Panc1 (cell line): ENCODE data around the gene PRM2. TPM values are rescaled to one million over a fixed set of nuclear protein-coding genes. Genes with fewer than 3 reads are reported as not detected.

Experiments
- ATAC-seq: fragments of 200-7000 bp; cut with Tn5 transposase; 2 replicates; pipeline ENCODE4 v1.9.1; 2020; ENCODE audit warnings: mild to moderate bottlenecking, moderate library complexity
- BruUV-seq: library from RNA; stranded (reverse); fragments of 400-500 nt; replicated peaks from 2 replicates; lab custom pipeline; 2021; lab: Mats Ljungman, UMichigan
- CTCF ChIA-PET: fragments of 300-600 bp; sonication (Branson Sonifier 250); formaldehyde crosslinking; loops from one replicate; lab custom pipeline; 2022; ENCODE audit warnings: antibody characterized with exemption; lab: Charles Lee
- POLR2A ChIA-PET: fragments of 300-600 bp; sonication (Branson Sonifier 250); formaldehyde crosslinking; loops from one replicate; lab custom pipeline; 2022; ENCODE audit warnings: antibody characterized with exemption; lab: Charles Lee
- DNase-seq: peaks from one replicate; pipeline ENCODE4 v3.0.0-alpha.2; 2010; ENCODE audit warnings: low read depth, low spot score
- H3K27ac ChIP-seq: 2 replicates; pipeline ENCODE4 v1.5.1; 2011; ENCODE audit warnings: mild to moderate bottlenecking, low read length, inconsistent platforms
- H3K27me3 ChIP-seq: fragments of 200-500 bp; sonication (Bioruptor generic); 2 replicates; pipeline ENCODE4 v1.6.0; 2014; ENCODE audit warnings: low read length, inconsistent platforms; ENCODE audit not compliant: control insufficient read depth, insufficient read depth
- H3K36me3 ChIP-seq: fragments of 200-500 bp; sonication (Bioruptor generic); 2 replicates; pipeline ENCODE4 v1.5.1; 2014; ENCODE audit warnings: inconsistent platforms, mild to moderate bottlenecking, low read length, moderate library complexity; ENCODE audit not compliant: control insufficient read depth, insufficient read depth
- H3K4me1 ChIP-seq: 2 replicates; pipeline ENCODE4 v1.5.1; 2011; ENCODE audit warnings: inconsistent platforms, mild to moderate bottlenecking, low read length, moderate library complexity; ENCODE audit not compliant: control insufficient read depth, insufficient read depth
- H3K4me3 ChIP-seq, 2 experiments: 2 replicates each; pipeline ENCODE4 v1.5.1; 2011 to 2012; ENCODE audit warnings: low read depth in 2 of 2, low read length in 2 of 2, mild to moderate bottlenecking in 2 of 2, inconsistent platforms in 1 of 2, moderate library complexity in 1 of 2
- H3K9me3 ChIP-seq: fragments of 200-500 bp; sonication (Bioruptor generic); 2 replicates; pipeline ENCODE4 v1.5.1; 2014; ENCODE audit warnings: low read depth, mild to moderate bottlenecking, inconsistent platforms, low read length, moderate library complexity; ENCODE audit not compliant: control insufficient read depth, insufficient read depth
- POLR2AphosphoS5 ChIP-seq: IDR thresholded peaks from 2 replicates; pipeline ENCODE4 v1.6.1; 2012; ENCODE audit warnings: mild to moderate bottlenecking, low read depth, low read length, moderate library complexity
- SIN3A ChIP-seq: IDR thresholded peaks from 2 replicates; pipeline ENCODE4 v1.6.1; 2012; ENCODE audit warnings: low read depth, mild to moderate bottlenecking, low read length, moderate library complexity, borderline replicate concordance; ENCODE audit not compliant: insufficient read depth
- TCF7L2 ChIP-seq: IDR thresholded peaks from 2 replicates; pipeline ENCODE4 v1.6.1; 2011; ENCODE audit warnings: mild to moderate bottlenecking, low read depth, low read length, inconsistent platforms
- in situ Hi-C: cut with HindIII; loops from 2 replicates; pipeline ENCODE4 v1.10.0; 2016; ENCODE audit warnings: low sequenced_read_pairs, low pct_unique_long_range_greater_than_20kb
- intact Hi-C: fragments of 100-400 bp; cut with micrococcal nuclease; formaldehyde crosslinking; loops from one replicate; pipeline ENCODE4 v1.10.0; 2022; ENCODE audit not compliant: unreplicated experiment
- total RNA-seq: library from RNA; stranded (reverse); gene quantifications from one replicate; pipeline ENCODE4 v1.2.1, GENCODE V29; 2021; ENCODE audit not compliant: unreplicated experiment
- TF ChIP-seq, protein P1 (sequence below), 2 experiments: IDR thresholded peaks; 2 replicates each; pipeline ENCODE4 v1.6.1; 2011 to 2012; ENCODE audit warnings: low read depth in 2 of 2, control low read depth in 1 of 2, low read length in 1 of 2, mild to moderate bottlenecking in 1 of 2, moderate library complexity in 1 of 2; ENCODE audit not compliant: insufficient read depth in 1 of 2
- TF ChIP-seq, protein P2 (sequence below): fragments of 450-650 bp; IDR thresholded peaks from 2 replicates; pipeline ENCODE4 v1.5.1; 2017; ENCODE audit warnings: mild to moderate bottlenecking

PRM2 gene
- total RNA-seq, 1 experiment from 2014 or later, result not detected

DNA sequence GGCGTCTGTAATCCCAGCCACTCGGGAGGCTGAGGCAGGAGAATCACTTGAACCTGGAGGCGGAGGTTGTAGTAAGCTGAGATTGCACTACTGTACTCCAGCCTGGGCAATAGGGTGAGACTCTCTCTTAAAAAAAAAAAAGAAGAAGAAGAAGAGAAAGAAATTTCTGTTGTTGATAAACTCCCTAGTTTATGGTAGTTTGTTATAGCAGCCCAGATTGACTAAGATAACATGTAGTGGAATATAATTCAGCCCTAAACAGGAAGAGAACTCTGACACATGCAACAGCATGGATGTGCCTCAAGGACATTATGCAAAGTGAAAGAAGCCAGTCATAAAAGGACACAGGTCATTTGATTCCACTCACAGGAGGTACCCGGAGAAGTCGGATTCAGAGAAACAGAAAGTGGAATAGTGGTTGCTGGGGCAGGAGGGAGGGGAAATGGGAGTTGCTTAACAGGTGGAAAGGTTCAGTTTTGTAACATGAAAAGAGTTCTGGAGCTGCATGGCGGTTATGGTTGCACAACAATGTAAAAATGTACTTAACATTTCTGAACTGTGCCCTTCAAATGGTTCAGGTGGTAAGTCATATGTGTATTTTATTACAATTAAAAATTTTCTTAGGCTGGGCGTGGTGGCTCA, 30.8 kb upstream of the PRM2 start:
- DNase-seq, result no peak
- in situ Hi-C loops, result no loop called here
- ChIA-PET POLR2A (no interaction called here), CTCF (no interaction called here)
- TF ChIP-seq, protein P1, sequence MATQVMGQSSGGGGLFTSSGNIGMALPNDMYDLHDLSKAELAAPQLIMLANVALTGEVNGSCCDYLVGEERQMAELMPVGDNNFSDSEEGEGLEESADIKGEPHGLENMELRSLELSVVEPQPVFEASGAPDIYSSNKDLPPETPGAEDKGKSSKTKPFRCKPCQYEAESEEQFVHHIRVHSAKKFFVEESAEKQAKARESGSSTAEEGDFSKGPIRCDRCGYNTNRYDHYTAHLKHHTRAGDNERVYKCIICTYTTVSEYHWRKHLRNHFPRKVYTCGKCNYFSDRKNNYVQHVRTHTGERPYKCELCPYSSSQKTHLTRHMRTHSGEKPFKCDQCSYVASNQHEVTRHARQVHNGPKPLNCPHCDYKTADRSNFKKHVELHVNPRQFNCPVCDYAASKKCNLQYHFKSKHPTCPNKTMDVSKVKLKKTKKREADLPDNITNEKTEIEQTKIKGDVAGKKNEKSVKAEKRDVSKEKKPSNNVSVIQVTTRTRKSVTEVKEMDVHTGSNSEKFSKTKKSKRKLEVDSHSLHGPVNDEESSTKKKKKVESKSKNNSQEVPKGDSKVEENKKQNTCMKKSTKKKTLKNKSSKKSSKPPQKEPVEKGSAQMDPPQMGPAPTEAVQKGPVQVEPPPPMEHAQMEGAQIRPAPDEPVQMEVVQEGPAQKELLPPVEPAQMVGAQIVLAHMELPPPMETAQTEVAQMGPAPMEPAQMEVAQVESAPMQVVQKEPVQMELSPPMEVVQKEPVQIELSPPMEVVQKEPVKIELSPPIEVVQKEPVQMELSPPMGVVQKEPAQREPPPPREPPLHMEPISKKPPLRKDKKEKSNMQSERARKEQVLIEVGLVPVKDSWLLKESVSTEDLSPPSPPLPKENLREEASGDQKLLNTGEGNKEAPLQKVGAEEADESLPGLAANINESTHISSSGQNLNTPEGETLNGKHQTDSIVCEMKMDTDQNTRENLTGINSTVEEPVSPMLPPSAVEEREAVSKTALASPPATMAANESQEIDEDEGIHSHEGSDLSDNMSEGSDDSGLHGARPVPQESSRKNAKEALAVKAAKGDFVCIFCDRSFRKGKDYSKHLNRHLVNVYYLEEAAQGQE (IDR thresholded peaks at IDR 0.05; ENCODE audit: insufficient read depth in 1 of 2, low read depth in 2 of 2, low read length in 1 of 2), result no peak
- TF ChIP-seq, protein P2, sequence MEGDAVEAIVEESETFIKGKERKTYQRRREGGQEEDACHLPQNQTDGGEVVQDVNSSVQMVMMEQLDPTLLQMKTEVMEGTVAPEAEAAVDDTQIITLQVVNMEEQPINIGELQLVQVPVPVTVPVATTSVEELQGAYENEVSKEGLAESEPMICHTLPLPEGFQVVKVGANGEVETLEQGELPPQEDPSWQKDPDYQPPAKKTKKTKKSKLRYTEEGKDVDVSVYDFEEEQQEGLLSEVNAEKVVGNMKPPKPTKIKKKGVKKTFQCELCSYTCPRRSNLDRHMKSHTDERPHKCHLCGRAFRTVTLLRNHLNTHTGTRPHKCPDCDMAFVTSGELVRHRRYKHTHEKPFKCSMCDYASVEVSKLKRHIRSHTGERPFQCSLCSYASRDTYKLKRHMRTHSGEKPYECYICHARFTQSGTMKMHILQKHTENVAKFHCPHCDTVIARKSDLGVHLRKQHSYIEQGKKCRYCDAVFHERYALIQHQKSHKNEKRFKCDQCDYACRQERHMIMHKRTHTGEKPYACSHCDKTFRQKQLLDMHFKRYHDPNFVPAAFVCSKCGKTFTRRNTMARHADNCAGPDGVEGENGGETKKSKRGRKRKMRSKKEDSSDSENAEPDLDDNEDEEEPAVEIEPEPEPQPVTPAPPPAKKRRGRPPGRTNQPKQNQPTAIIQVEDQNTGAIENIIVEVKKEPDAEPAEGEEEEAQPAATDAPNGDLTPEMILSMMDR, result no peak
- TF ChIP-seq POLR2AphosphoS5 (no peak), TCF7L2 (no peak), SIN3A (no peak)
- no peaks in the 10 kb centered on the region for H3K27me3 ChIP-seq
- H3K9me3 ChIP-seq, result no peaks in the 10 kb centered on the region
- intact Hi-C loops, result no loop called here
- BruUV-seq, result no TSS peak
- peaks cover 7% of the 10 kb centered on the region for H3K4me1 ChIP-seq
- no peak overlapping the region for H3K4me3 ChIP-seq
- no peak for ATAC-seq
- no peaks in the 10 kb centered on the region for H3K36me3 ChIP-seq
- no peak overlapping the region for H3K27ac ChIP-seq

DNA sequence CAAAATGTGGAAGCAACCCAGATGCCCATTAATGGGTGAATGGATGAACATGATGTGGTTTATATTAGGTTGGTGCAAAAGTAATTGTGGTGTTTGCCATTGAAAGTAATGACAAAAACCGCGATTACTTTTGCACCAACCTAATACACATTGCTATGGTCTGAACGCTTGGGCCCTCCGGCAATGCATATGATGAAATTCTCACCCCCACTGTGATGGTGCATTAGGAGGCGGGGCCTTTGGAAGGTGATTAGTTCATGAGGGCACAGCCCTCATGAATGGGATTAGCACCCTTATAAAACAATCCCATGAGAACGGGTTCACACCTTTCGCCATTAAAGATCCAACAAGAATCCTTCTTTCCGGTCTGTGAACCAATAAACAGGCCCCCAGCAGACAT, 30.1 kb upstream of the PRM2 start:
- TF ChIP-seq, protein P1 (IDR thresholded peaks at IDR 0.05; ENCODE audit: insufficient read depth in 1 of 2, low read depth in 2 of 2, low read length in 1 of 2), result no peak
- TF ChIP-seq TCF7L2, result no peak
- no peak for TF ChIP-seq SIN3A
- no peak for TF ChIP-seq POLR2AphosphoS5
- TF ChIP-seq, protein P2, result no peak
- H3K27ac ChIP-seq, result no peak overlapping the region
- H3K36me3 ChIP-seq, result no peaks in the 10 kb centered on the region
- no peaks in the 10 kb centered on the region for H3K9me3 ChIP-seq
- no TSS peak for BruUV-seq
- in situ Hi-C loops, result no loop called here
- CTCF ChIA-PET, result no interaction called here
- no peak overlapping the region for H3K4me3 ChIP-seq
- no peaks in the 10 kb centered on the region for H3K27me3 ChIP-seq
- ATAC-seq, result no peak
- no peak for DNase-seq
- POLR2A ChIA-PET, result no interaction called here
- intact Hi-C loops, result no loop called here
- peaks cover 3% of the 10 kb centered on the region; the same call in 1 of the 2 replicates for H3K4me1 ChIP-seq
